Activated naive CD8-positive, alpha-beta T cell treated with anti-CD3 and anti-CD28 coated beads, Interleukin-2, amount 10 ng/mL, durations not matched to agents 7 days and 5 days (primary cell): ENCODE measurements around the gene C5orf34. TPM values are rescaled to one million over a fixed set of nuclear protein-coding genes. Genes with fewer than 3 reads are reported as not detected.
"Not testable (repeated sequence)": the region's sequence is repeated elsewhere in the genome, so short reads cannot be mapped to it uniquely, and the experiment has no call there.

Source experiments
- ATAC-seq: fragments of 150-1000 bp; cut with Tn5 transposase; one replicate; pipeline ENCODE4 v1.10.0; 2021; ENCODE audit warnings: low read depth, moderate library complexity
- POLR2A ChIA-PET: fragments of 350-600 bp; sonication (Branson Sonifier 250); formaldehyde crosslinking; loops from one replicate; lab custom pipeline; 2021; ENCODE audit warnings: antibody characterized with exemption; lab: Charles Lee
- DNase-seq: peaks from one replicate; pipeline ENCODE4 v3.0.0; 2021
- H3K27ac Mint-ChIP-seq: one replicate; pipeline ENCODE4 v1.8.0; 2022; ENCODE audit warnings: mild to moderate bottlenecking, mixed read lengths
- H3K27me3 Mint-ChIP-seq: one replicate; pipeline ENCODE4 v1.8.0; 2022; ENCODE audit warnings: mild to moderate bottlenecking, moderate library complexity, mixed read lengths
- H3K36me3 Mint-ChIP-seq: one replicate; pipeline ENCODE4 v1.8.0; 2021; ENCODE audit warnings: mild to moderate bottlenecking, mixed read lengths
- H3K4me1 Mint-ChIP-seq: one replicate; pipeline ENCODE4 v1.8.0; 2021; ENCODE audit warnings: mixed read lengths
- H3K4me3 Mint-ChIP-seq: one replicate; pipeline ENCODE4 v1.8.0; 2022; ENCODE audit warnings: mild to moderate bottlenecking, moderate library complexity, mixed read lengths
- H3K9me3 Mint-ChIP-seq: one replicate; pipeline ENCODE4 v1.8.0; 2021; ENCODE audit warnings: mixed read lengths
- total RNA-seq, 2 experiments: library from RNA; stranded (reverse); gene quantifications; one replicate each; pipeline ENCODE4 v1.2.3, GENCODE V29; 2021

C5orf34 gene
- total RNA-seq, 2 experiments from 2014 or later, result 9.3 to 9.8 TPM

- H3K4me1 Mint-ChIP-seq, result peaks cover 1% of the 10 kb centered on the region
- POLR2A ChIA-PET, result no interaction called here
- H3K4me3 Mint-ChIP-seq, result no peak overlapping the region
Observed at GRCh38 chr5:43461066-43461465, 53.9 kb downstream of the C5orf34 start.

DNA sequence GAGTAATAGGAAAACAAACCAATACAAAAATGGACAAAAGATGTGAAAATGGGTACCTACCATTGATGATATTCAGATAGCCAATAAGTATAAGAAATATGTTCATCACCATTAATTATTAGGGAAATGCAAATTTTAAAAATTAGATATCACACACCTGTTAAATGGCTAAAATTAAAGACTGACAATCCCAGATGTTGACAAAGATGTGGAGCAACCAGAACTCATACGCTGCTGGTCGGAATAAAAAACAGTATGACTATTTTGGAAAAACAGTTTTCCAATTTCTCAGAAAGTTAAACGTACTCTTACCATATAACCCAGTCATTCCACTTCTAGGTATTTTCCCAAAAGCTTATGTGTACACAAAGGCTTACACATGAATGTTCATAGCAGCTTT is 58.4 kb downstream of the C5orf34 start:
- Mint-ChIP-seq H3K9me3 (peaks cover 11% of the 10 kb centered on the region), H3K27me3 (no peaks in the 10 kb centered on the region), H3K36me3 (peaks cover 51% of the 10 kb centered on the region), H3K4me3 (no peak overlapping the region), H3K27ac (no peak overlapping the region), H3K4me1 (no peaks in the 10 kb centered on the region)
- DNase-seq (no peak), ATAC-seq (no peak)
- POLR2A ChIA-PET, result no interaction called here

More at GRCh38 chr5:43461066-43461465, 53.9 kb downstream of the C5orf34 start:
- Mint-ChIP-seq H3K9me3 (peaks cover 13% of the 10 kb centered on the region), H3K27ac (no peak overlapping the region), H3K27me3 (no peaks in the 10 kb centered on the region), H3K36me3 (peaks cover 68% of the 10 kb centered on the region)
- ATAC-seq (no peak), DNase-seq (no peak)

DNA sequence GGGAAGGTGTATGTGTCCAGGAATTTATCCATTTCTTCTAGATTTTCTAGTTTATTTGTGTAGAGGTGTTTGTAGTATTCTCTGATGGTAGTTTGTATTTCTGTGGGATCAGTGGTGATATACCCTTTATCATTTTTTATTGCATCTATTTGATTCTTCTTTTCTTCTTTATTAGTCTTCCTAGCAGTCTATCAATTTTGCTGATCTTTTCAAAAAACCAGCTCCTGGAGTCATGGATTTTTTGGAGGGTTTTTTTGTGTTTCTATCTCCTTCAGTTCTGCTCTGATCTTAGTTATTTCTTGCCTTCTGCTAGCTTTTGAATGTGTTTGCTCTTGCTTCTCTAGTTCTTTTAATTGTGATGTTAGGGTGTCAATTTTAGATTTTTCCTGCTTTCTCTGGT is 73.4 kb downstream of the C5orf34 start:
- ATAC-seq, H3K27me3 Mint-ChIP-seq, POLR2A ChIA-PET, H3K27ac Mint-ChIP-seq, DNase-seq, H3K4me3 Mint-ChIP-seq, H3K4me1 Mint-ChIP-seq: not testable (repeated sequence)
- Mint-ChIP-seq H3K36me3 (peaks cover 29% of the 10 kb centered on the region), H3K9me3 (peaks cover 20% of the 10 kb centered on the region)

- no peak overlapping the region for H3K4me3 Mint-ChIP-seq
- peaks cover 6% of the 10 kb centered on the region for H3K36me3 Mint-ChIP-seq
- ATAC-seq (no peak), DNase-seq (no peak)
- POLR2A ChIA-PET, result interaction anchor here (0.6 kb wide), 1 partner anchor 44 kb away, joined by 3 read pairs; no protein-coding TSS in a partner anchor
- peaks cover 3% of the 10 kb centered on the region for H3K27me3 Mint-ChIP-seq
- no peak overlapping the region for H3K27ac Mint-ChIP-seq
- H3K9me3 Mint-ChIP-seq, result peaks cover 13% of the 10 kb centered on the region
- no peaks in the 10 kb centered on the region for H3K4me1 Mint-ChIP-seq
Observed at GRCh38 chr5:43437062-43437660, 77.8 kb downstream of the C5orf34 start.

Other genes starting within 250 kb of the C5orf34 start
- 10 to 100 TPM; 46.9 to 51.8 TPM for gene HMGCS1, start 201.7 kb downstream of the C5orf34 start, total RNA-seq
- gene CCL28, start 102.8 kb downstream of the C5orf34 start, total RNA-seq, result 10 to 100 TPM; 17.1 to 18.0 TPM
- gene TMEM267, start 31.3 kb downstream of the C5orf34 start, total RNA-seq, result 10 to 100 TPM; 13.6 to 19.8 TPM
- gene PAIP1, start 41.9 kb upstream of the C5orf34 start, total RNA-seq, result 10 to 100 TPM; 34.9 to 37.0 TPM
- gene NNT, start 88.0 kb upstream of the C5orf34 start, total RNA-seq, result 100 to 1,000 TPM in 1 of 2 experiments, 10 to 100 TPM in 1; 97.5 to 108 TPM